22Rv1 (cell line): Measurements from ENCODE around the gene MLST8.

ENCODE experiments used
- ZFX ChIP-seq: fragments of 450-650 bp; IDR thresholded peaks from 2 replicates; pipeline ENCODE4 v1.6.1; 2017; ENCODE audit warnings: antibody characterized with exemption, borderline replicate concordance
- TF ChIP-seq, protein P1 (sequence below): fragments of 450-650 bp; IDR thresholded peaks from 2 replicates; pipeline ENCODE4 v1.5.1; 2017; ENCODE audit warnings: mild to moderate bottlenecking

- TF ChIP-seq, protein P1, sequence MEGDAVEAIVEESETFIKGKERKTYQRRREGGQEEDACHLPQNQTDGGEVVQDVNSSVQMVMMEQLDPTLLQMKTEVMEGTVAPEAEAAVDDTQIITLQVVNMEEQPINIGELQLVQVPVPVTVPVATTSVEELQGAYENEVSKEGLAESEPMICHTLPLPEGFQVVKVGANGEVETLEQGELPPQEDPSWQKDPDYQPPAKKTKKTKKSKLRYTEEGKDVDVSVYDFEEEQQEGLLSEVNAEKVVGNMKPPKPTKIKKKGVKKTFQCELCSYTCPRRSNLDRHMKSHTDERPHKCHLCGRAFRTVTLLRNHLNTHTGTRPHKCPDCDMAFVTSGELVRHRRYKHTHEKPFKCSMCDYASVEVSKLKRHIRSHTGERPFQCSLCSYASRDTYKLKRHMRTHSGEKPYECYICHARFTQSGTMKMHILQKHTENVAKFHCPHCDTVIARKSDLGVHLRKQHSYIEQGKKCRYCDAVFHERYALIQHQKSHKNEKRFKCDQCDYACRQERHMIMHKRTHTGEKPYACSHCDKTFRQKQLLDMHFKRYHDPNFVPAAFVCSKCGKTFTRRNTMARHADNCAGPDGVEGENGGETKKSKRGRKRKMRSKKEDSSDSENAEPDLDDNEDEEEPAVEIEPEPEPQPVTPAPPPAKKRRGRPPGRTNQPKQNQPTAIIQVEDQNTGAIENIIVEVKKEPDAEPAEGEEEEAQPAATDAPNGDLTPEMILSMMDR, result no peak
- TF ChIP-seq ZFX, result no peak
These were observed 29.5 kb downstream of the MLST8 start for GRCh38 chr16:2234813-2235170.
